Heart left ventricle (tissue), 13 donors: Measurements from ENCODE around the gene CLDN7.
"Not testable (repeated sequence)": the region's sequence is repeated elsewhere in the genome, so short reads cannot be mapped to it uniquely, and the experiment has no call there.

Experiments
- POLR2A ChIP-seq, 2 donors: fragments of 450-650 bp; IDR thresholded peaks; one replicate each; pipeline ENCODE4 v1.6.1; 2017; ENCODE audit warnings: antibody characterized with exemption in 2 of 2, mild to moderate bottlenecking in 2 of 2, moderate library complexity in 2 of 2
- TF ChIP-seq, protein P1 (sequence below), 12 donors: fragments of 200-600 bp; sonication (generic) in 4 of 12; IDR thresholded peaks; one replicate each; pipeline versions ENCODE4 v1.5.0 to v1.8.0; 2018 to 2022; ENCODE audit warnings: antibody characterized with exemption in 12 of 12, mild to moderate bottlenecking in 5 of 12
- donor health status: ischemic (EF 13 %, LVEDD 7.1; RV severe dilation, severe dysfunction).
- donor health status: DM: no; HTN: yes; CAD: no.
- donor health status: DM: no; HTN: no; CAD: no.
- donor health status: ischemic (EF 25% LVEDD 6.9; RV normal size, moderate dysfunction).
- donor health status: ischemic (EF 25% LVEDD 5.7; RV mildly dilated, moderate dysfunction).
- donor health status: ischemic (EF 35%, LVEDD 5.7; RV mildly dilated, moderate dysfunction).
- donor health status: nonischemic (EF 11% LVEDD 7.7; RV severe dilation, severe dysfunction).
- donor health status: DM: yes; HTN: yes; CAD: no.
- donor health status: PGD.
- donor health status: ischemic (EF 29% LVEDD 5.4; RV normal size, mild dysfunction).
- donor health status: nonischemic (EF 23%, LVEDD 6.1; RV moderate dilation, normal function).

DNA sequence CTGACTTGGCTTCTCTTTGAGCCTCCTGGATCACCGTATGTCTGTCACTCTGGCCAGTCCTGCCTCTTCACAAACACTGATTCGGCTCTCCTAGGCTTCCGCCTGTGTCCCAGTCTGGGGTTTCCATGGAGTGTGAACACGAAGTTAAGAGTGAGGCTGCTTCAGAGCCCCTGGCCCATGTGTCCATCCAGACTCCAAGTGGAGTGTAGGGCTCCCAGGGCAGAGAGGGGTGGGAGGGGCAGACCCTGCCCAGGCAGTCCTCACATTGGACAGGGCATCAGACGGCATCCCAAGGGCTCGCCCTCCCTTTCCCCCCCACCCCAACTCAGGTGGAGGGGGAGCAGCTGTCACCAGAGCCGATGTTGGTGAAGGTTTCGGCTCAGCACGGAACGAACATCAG, 18.4 kb downstream of the CLDN7 start:
- not testable (repeated sequence) for TF ChIP-seq POLR2A (IDR thresholded peaks at IDR 0.05)
- TF ChIP-seq, protein P1, sequence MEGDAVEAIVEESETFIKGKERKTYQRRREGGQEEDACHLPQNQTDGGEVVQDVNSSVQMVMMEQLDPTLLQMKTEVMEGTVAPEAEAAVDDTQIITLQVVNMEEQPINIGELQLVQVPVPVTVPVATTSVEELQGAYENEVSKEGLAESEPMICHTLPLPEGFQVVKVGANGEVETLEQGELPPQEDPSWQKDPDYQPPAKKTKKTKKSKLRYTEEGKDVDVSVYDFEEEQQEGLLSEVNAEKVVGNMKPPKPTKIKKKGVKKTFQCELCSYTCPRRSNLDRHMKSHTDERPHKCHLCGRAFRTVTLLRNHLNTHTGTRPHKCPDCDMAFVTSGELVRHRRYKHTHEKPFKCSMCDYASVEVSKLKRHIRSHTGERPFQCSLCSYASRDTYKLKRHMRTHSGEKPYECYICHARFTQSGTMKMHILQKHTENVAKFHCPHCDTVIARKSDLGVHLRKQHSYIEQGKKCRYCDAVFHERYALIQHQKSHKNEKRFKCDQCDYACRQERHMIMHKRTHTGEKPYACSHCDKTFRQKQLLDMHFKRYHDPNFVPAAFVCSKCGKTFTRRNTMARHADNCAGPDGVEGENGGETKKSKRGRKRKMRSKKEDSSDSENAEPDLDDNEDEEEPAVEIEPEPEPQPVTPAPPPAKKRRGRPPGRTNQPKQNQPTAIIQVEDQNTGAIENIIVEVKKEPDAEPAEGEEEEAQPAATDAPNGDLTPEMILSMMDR (IDR thresholded peaks at IDR 0.05) = not testable (repeated sequence)
